Mammary epithelial cell (primary cell): ENCODE measurements around the gene BZW2.

Experiments
- CTCF ChIP-seq, 2 donors: IDR thresholded peaks in 1 of 2; conservative IDR thresholded peaks in 1 of 2; 2 replicates each; pipeline ENCODE4 v1.5.1; 2011 to 2012; ENCODE audit warnings: inconsistent platforms in 2 of 2, low read length in 2 of 2, mild to moderate bottlenecking in 2 of 2, control low read depth in 1 of 2, low read depth in 1 of 2; ENCODE audit not compliant: insufficient read depth in 1 of 2; ENCODE audit errors: extremely low read depth in 1 of 2
- EZH2 ChIP-seq: IDR thresholded peaks from 2 replicates; pipeline ENCODE4 v1.6.1; 2012; ENCODE audit warnings: low read length, inconsistent platforms, borderline replicate concordance

DNA sequence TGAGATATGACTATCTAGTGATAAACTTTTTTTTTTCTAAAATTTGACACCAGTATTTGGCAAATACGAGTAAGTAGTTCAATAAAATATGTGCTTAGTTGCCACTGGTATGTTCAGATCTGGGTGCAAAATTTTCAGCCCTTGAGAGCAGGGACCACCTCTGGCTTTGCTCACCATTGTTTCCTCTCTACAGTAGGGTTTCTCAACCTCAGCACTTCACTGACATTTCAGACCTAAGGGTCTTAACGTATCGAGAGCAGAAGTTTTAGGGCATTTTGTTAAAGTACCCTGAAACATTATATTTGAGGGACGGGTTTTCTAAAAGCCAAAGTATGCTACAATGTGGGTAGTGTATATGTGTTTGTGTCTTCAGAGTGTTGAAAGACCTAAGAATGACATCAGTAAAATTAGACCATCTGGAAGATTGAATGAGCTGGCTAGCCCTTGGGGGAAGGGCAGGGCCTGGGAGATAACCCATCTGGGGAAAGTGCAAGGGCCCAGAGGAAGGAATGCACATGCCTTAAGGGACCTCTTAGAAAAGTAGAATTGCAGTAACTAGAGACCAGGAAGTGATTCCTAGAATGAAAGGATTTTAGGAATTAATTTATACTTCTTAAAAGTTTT is 11.8 kb downstream of the BZW2 start:
- TF ChIP-seq CTCF (conservative IDR thresholded peaks at IDR 0.05 in 1 of 2, IDR thresholded peaks at IDR 0.05 in 1 of 2; ENCODE audit: extremely low read depth in 1 of 2, insufficient read depth in 1 of 2, low read depth in 1 of 2, low read length in 2 of 2) (peak in 1 of 2 donors; percentile 10), EZH2 (no peak)
